Peyer's patch (tissue), 4 donors: ENCODE data around the gene DNMT3A.

Experiments used
- POLR2A ChIP-seq, 2 donors: fragments of 450-650 bp; IDR thresholded peaks; one replicate each; pipeline ENCODE4 v1.5.1; 2017; ENCODE audit warnings: antibody characterized with exemption in 2 of 2, mild to moderate bottlenecking in 2 of 2, moderate library complexity in 2 of 2
- TF ChIP-seq, protein P1 (sequence below), 6 experiments: fragments of 450-650 bp in 4 of 6; fragments of 200-600 bp in 2 of 6; sonication (generic) in 1 of 6; IDR thresholded peaks; one replicate each; pipeline ENCODE4 v1.5.1; 2017 to 2019; ENCODE audit warnings: antibody characterized with exemption in 6 of 6, mild to moderate bottlenecking in 3 of 6, moderate library complexity in 1 of 6

DNA sequence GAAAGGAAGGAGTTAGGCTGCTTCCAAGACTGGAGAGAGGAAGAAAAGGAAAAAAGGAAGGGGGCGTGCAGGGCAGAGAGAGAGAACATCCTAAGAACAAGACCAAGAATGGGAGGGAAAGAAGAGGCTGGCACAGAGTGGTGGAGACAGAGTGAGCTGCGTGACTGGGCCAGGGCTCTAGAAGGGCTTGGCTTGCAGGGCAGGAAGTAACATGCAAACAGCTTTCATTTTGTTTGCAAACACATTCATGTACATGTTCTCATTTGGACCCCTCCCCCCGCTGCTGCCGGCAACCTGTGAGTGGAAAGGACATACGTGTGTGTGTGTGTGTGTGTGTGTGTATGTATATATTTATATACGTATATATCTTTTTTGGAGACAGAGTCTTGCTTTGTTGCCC is 46.8 kb upstream of the DNMT3A start:
- TF ChIP-seq, protein P1, sequence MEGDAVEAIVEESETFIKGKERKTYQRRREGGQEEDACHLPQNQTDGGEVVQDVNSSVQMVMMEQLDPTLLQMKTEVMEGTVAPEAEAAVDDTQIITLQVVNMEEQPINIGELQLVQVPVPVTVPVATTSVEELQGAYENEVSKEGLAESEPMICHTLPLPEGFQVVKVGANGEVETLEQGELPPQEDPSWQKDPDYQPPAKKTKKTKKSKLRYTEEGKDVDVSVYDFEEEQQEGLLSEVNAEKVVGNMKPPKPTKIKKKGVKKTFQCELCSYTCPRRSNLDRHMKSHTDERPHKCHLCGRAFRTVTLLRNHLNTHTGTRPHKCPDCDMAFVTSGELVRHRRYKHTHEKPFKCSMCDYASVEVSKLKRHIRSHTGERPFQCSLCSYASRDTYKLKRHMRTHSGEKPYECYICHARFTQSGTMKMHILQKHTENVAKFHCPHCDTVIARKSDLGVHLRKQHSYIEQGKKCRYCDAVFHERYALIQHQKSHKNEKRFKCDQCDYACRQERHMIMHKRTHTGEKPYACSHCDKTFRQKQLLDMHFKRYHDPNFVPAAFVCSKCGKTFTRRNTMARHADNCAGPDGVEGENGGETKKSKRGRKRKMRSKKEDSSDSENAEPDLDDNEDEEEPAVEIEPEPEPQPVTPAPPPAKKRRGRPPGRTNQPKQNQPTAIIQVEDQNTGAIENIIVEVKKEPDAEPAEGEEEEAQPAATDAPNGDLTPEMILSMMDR (IDR thresholded peaks at IDR 0.05), result no peak
- TF ChIP-seq POLR2A (IDR thresholded peaks at IDR 0.05), result no peak
